ENCODE measurements around the gene NANS. TPM values are rescaled to one million over a fixed set of nuclear protein-coding genes. Genes with fewer than 3 reads are reported as not detected.

NANS gene
- total RNA-seq, 2 experiments from 2014 or later, result 56.9 to 63.7 TPM

GRCh38 chr9:98043915-98044314 lies 12.6 kb upstream of the NANS start:
- CTCF ChIA-PET (ENCODE audit: unreplicated experiment), result interaction anchor here (0.5 to 0.6 kb wide), 2 partner anchors 9 to 85 kb away, joined by 3 to 5 read pairs; no protein-coding TSS in a partner anchor
- no peak for DNase-seq (ENCODE audit: low spot score)
- POLR2A ChIA-PET, result interaction anchor here (0.6 to 1.3 kb wide), 4 partner anchors 12 to 63 kb away, joined by 3 to 4 read pairs (median 4); partner anchors contain the start of gene NANS

DNA sequence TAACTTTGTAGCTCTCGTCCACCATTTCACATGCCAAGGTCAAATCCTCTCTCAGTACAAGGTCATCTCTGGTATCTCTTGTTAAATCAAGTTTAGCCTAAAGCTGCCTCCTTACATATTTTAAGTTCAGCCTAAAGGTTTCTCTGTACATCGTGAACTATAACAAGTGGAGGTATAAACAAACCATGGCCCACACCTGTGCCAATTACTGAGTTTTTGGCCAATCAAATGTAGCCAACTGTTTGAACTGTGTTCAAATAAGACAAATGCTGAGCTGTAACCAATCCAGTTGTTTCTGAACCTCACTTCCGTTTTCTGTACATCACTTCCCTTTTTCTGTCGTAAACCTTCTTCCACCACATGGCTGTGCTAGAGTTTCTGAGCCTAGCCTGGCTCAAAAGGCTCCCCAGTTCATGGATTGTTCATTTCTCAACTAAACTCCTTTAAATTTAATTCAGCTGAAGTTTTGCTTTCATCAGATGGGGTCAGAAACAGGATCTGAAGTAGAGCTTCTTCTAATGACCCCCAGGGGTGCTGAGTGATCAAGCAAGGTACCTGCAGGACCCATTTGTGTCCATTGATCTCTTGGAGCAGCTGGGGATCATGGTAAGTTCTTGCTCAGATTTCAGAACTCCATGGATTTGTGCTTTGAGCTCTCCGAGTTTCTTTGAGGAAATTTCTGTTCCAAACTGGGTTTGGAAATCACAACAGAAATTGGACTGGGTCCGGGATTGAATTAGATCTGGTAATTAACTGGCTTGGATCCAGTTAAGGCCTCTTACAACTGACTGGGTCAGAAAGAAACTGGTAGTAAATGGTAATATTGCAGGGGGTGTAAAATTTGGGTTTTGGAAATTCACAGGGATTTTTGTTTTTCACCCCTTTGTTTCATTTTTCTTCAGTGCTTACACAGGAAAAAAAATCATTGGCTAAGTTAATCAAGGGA lies 11.0 kb upstream of the NANS start:
- peaks cover 55% of the 10 kb centered on the region for H3K4me1 ChIP-seq (ENCODE audit: insufficient read depth, low read length, poor library complexity, severe bottlenecking)
- no peak for TF ChIP-seq EZH2phosphoT487 (IDR thresholded peaks at IDR 0.05; ENCODE audit: borderline replicate concordance, low read depth, low read length)
- TF ChIP-seq, protein P1, sequence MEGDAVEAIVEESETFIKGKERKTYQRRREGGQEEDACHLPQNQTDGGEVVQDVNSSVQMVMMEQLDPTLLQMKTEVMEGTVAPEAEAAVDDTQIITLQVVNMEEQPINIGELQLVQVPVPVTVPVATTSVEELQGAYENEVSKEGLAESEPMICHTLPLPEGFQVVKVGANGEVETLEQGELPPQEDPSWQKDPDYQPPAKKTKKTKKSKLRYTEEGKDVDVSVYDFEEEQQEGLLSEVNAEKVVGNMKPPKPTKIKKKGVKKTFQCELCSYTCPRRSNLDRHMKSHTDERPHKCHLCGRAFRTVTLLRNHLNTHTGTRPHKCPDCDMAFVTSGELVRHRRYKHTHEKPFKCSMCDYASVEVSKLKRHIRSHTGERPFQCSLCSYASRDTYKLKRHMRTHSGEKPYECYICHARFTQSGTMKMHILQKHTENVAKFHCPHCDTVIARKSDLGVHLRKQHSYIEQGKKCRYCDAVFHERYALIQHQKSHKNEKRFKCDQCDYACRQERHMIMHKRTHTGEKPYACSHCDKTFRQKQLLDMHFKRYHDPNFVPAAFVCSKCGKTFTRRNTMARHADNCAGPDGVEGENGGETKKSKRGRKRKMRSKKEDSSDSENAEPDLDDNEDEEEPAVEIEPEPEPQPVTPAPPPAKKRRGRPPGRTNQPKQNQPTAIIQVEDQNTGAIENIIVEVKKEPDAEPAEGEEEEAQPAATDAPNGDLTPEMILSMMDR (conservative IDR thresholded peaks at IDR 0.05; ENCODE audit: low read length), result peak; percentile 58
- no peaks in the 10 kb centered on the region for H4K20me1 ChIP-seq (ENCODE audit: insufficient read depth, low read length)
- ChIA-PET POLR2A (interaction anchor here (0.8 to 4.3 kb wide), 16 partner anchors 8 to 348 kb away, joined by 3 to 41 read pairs (median 3); partner anchors contain the start of genes NANS and XPA), CTCF (ENCODE audit: unreplicated experiment) (interaction anchor here (0.8 to 1.6 kb wide), 2 partner anchors 11 kb away, joined by 3 to 5 read pairs; partner anchors contain the start of gene NANS)
- H3K9me3 ChIP-seq (ENCODE audit: low read length), result 0 out of 2 replicates have a peak, but pooled peaks cover 4% of the 10 kb centered on the region
- H3K9me2 ChIP-seq (ENCODE audit: insufficient read depth, low read length), result no peaks in the 10 kb centered on the region
- H3K36me3 ChIP-seq (ENCODE audit: insufficient read depth, low read length), result peaks cover 23% of the 10 kb centered on the region
- H3K27ac ChIP-seq (ENCODE audit: low read depth, low read length, poor library complexity, severe bottlenecking), result peak overlapping the region; percentile 75
- peaks cover 44% of the 10 kb centered on the region for H3K79me2 ChIP-seq (ENCODE audit: insufficient read depth, low read depth, low read length)
- TSS peak; percentile 92 for BruUV-seq (replicated peaks)
- DNase-seq (ENCODE audit: low spot score), result peak; percentile 92
- H2AFZ ChIP-seq (ENCODE audit: low read length), result peak overlapping the region; percentile 92; the same call in 1 of the 2 replicates
- intact Hi-C loops (cut with micrococcal nuclease; ENCODE audit: unreplicated experiment), result no loop called here
- peak overlapping the region; percentile 68 for H3K4me2 ChIP-seq (ENCODE audit: low read length)
- H3K4me3 ChIP-seq (ENCODE audit: low read depth, low read length, poor library complexity, severe bottlenecking), result peak overlapping the region; percentile 72

More at GRCh38 chr9:98043915-98044314, 12.6 kb upstream of the NANS start:
- peaks cover 34% of the 10 kb centered on the region for H3K79me2 ChIP-seq (ENCODE audit: insufficient read depth, low read depth, low read length)
- H2AFZ ChIP-seq (ENCODE audit: low read length), result peak overlapping the region; percentile 25; the same call in 1 of the 2 replicates
- 0 out of 2 replicates have a peak, but pooled peaks cover 4% of the 10 kb centered on the region for H3K9me3 ChIP-seq (ENCODE audit: low read length)
- no TSS peak for BruUV-seq (replicated peaks)
- peaks cover 17% of the 10 kb centered on the region for H3K36me3 ChIP-seq (ENCODE audit: insufficient read depth, low read length)
- H3K4me2 ChIP-seq (ENCODE audit: low read length), result no peak overlapping the region
- no peaks in the 10 kb centered on the region for H4K20me1 ChIP-seq (ENCODE audit: insufficient read depth, low read length)
- H3K4me3 ChIP-seq (ENCODE audit: low read depth, low read length, poor library complexity, severe bottlenecking), result no peak overlapping the region
- H3K4me1 ChIP-seq (ENCODE audit: insufficient read depth, low read length, poor library complexity, severe bottlenecking), result peaks cover 71% of the 10 kb centered on the region
- intact Hi-C loops (cut with micrococcal nuclease; ENCODE audit: unreplicated experiment), result no loop called here
- TF ChIP-seq, protein P1 (conservative IDR thresholded peaks at IDR 0.05; ENCODE audit: low read length), result no peak
- TF ChIP-seq EZH2phosphoT487 (IDR thresholded peaks at IDR 0.05; ENCODE audit: borderline replicate concordance, low read depth, low read length), result no peak
- no peaks in the 10 kb centered on the region for H3K9me2 ChIP-seq (ENCODE audit: insufficient read depth, low read length)
- H3K27ac ChIP-seq (ENCODE audit: low read depth, low read length, poor library complexity, severe bottlenecking), result no peak overlapping the region
